Measurements from ENCODE around the gene ADAM8. TPM values are rescaled to one million over a fixed set of nuclear protein-coding genes. Genes with fewer than 3 reads are reported as not detected.

Gene ADAM8
- total RNA-seq, 2 donors from 2014 or later = 3.7 to 5.5 TPM

DNA sequence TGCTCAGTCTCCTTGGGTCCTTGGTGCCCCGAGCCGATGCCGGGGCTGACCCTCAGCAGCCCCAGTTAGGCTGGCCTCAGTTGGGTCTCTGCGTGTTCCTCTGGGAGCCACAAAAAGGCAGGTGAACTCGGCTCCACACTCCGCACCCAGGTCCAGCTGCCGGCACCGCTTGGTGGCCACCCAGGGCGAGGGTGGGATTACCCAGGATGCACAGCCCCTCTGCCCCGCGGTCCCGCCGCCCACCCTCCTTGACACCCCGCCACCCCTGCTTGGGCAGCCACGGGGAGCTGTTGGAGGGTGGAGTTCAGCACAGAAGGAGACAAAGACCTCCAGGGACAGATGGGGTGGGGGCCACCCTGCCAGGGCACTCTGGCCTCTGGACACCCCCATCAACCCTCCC, 21.3 kb downstream of the ADAM8 start:
- H3K4me3 Mint-ChIP-seq = no peak overlapping the region
- no peaks in the 10 kb centered on the region for H3K9me3 Mint-ChIP-seq
- Histone ChIP-seq H3K27me3 (ENCODE audit: control insufficient read depth, insufficient read depth, low read length, poor library complexity, severe bottlenecking) (no peaks in the 10 kb centered on the region), H3K9ac (ENCODE audit: extremely low read depth, low read length, poor library complexity, severe bottlenecking) (no peak overlapping the region), H3K9me3 (ENCODE audit: control insufficient read depth, low read length) (no peaks in the 10 kb centered on the region), H3K36me3 (ENCODE audit: control insufficient read depth, insufficient read depth, low read length) (no peaks in the 10 kb centered on the region), H3K4me1 (ENCODE audit: control insufficient read depth, insufficient read depth, low read length) (no peaks in the 10 kb centered on the region), H3K4me3 (ENCODE audit: low read length) (no peak overlapping the region), H3K27ac (ENCODE audit: low read depth, low read length) (no peak overlapping the region)
- WGBS, 2 experiments (ENCODE audit: insufficient coverage in 1 of 2, insufficient read length in 1 of 2) = 93 to 97% methylated on average over 6 to 15 of the region's 15 CpGs
- H3K4me1 Mint-ChIP-seq = peaks cover 7% of the 10 kb centered on the region
- H3K27me3 Mint-ChIP-seq (ENCODE audit: insufficient read depth) = peaks cover 11% of the 10 kb centered on the region
- TF ChIP-seq, protein P1, sequence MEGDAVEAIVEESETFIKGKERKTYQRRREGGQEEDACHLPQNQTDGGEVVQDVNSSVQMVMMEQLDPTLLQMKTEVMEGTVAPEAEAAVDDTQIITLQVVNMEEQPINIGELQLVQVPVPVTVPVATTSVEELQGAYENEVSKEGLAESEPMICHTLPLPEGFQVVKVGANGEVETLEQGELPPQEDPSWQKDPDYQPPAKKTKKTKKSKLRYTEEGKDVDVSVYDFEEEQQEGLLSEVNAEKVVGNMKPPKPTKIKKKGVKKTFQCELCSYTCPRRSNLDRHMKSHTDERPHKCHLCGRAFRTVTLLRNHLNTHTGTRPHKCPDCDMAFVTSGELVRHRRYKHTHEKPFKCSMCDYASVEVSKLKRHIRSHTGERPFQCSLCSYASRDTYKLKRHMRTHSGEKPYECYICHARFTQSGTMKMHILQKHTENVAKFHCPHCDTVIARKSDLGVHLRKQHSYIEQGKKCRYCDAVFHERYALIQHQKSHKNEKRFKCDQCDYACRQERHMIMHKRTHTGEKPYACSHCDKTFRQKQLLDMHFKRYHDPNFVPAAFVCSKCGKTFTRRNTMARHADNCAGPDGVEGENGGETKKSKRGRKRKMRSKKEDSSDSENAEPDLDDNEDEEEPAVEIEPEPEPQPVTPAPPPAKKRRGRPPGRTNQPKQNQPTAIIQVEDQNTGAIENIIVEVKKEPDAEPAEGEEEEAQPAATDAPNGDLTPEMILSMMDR (conservative IDR thresholded peaks at IDR 0.05) = no peak
- H3K27ac Mint-ChIP-seq = no peak overlapping the region
- no peak for DNase-seq
- no peaks in the 10 kb centered on the region for H3K36me3 Mint-ChIP-seq (ENCODE audit: low read depth)

GRCh38 chr10:133254421-133255120, 22.1 kb downstream of the ADAM8 start:
- Mint-ChIP-seq H3K4me1 (peaks cover 7% of the 10 kb centered on the region), H3K27me3 (ENCODE audit: insufficient read depth) (peaks cover 5% of the 10 kb centered on the region), H3K27ac (no peak overlapping the region), H3K4me3 (no peak overlapping the region), H3K36me3 (ENCODE audit: low read depth) (no peaks in the 10 kb centered on the region), H3K9me3 (no peaks in the 10 kb centered on the region)
- TF ChIP-seq, protein P1 (conservative IDR thresholded peaks at IDR 0.05) = no peak
- no peak overlapping the region for H3K9ac ChIP-seq (ENCODE audit: extremely low read depth, low read length, poor library complexity, severe bottlenecking)
- DNase-seq = no peak
- WGBS, 2 experiments (ENCODE audit: insufficient coverage in 1 of 2, insufficient read length in 1 of 2) = 84 to 87% methylated on average over 5 to 13 of the region's 13 CpGs
- H3K27me3 ChIP-seq (ENCODE audit: control insufficient read depth, insufficient read depth, low read length, poor library complexity, severe bottlenecking) = no peaks in the 10 kb centered on the region
- no peak overlapping the region for H3K4me3 ChIP-seq (ENCODE audit: low read length)
- no peaks in the 10 kb centered on the region for H3K4me1 ChIP-seq (ENCODE audit: control insufficient read depth, insufficient read depth, low read length)
- no peaks in the 10 kb centered on the region for H3K36me3 ChIP-seq (ENCODE audit: control insufficient read depth, insufficient read depth, low read length)
- H3K27ac ChIP-seq (ENCODE audit: low read depth, low read length) = no peak overlapping the region
- no peaks in the 10 kb centered on the region for H3K9me3 ChIP-seq (ENCODE audit: control insufficient read depth, low read length)

DNA sequence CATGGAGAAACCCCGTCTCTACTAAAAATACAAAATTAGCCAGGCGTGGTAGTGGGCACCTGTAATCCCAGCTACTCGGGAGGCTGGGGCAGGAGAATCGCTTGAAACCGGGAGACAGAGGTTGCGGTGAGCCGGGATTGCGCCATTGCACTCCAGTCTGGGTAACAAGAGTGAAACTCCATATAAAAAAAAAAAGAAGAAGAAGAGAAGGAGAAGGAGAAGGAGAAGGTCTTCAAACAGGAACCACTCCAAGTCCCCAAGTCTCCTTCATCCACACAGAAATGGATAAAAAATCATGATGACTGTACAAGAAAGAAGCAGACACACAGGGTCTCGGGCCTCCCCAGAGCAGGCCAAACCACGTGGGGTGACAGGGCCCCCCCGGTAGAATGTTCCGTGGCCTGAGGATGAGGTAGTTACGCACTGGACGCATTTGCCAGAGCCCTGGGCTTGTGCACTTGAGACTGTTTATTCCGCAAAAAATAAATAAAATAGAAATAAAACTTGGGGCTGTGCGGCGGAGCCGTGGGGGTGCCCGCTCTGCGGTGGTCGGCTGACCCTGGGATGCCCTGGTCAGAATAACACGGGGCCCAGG, 23.2 kb downstream of the ADAM8 start:
- Mint-ChIP-seq H3K36me3 (ENCODE audit: low read depth) (no peaks in the 10 kb centered on the region), H3K9me3 (no peaks in the 10 kb centered on the region)
- WGBS, 2 experiments (ENCODE audit: insufficient coverage in 1 of 2, insufficient read length in 1 of 2) = 90 to 94% methylated on average over 19 to 20 of the region's 22 CpGs

More for the DNA sequence above, 23.2 kb downstream of the ADAM8 start:
- H3K27ac Mint-ChIP-seq = no peak overlapping the region
- no peaks in the 10 kb centered on the region for H3K36me3 ChIP-seq (ENCODE audit: control insufficient read depth, insufficient read depth, low read length)
- no peak for DNase-seq
- peaks cover 3% of the 10 kb centered on the region for H3K27me3 Mint-ChIP-seq (ENCODE audit: insufficient read depth)
- no peaks in the 10 kb centered on the region for H3K27me3 ChIP-seq (ENCODE audit: control insufficient read depth, insufficient read depth, low read length, poor library complexity, severe bottlenecking)
- no peak overlapping the region for H3K4me3 ChIP-seq (ENCODE audit: low read length)
- no peak overlapping the region for H3K9ac ChIP-seq (ENCODE audit: extremely low read depth, low read length, poor library complexity, severe bottlenecking)
- no peaks in the 10 kb centered on the region for H3K9me3 ChIP-seq (ENCODE audit: control insufficient read depth, low read length)
- TF ChIP-seq, protein P1 (conservative IDR thresholded peaks at IDR 0.05) = no peak
- peaks cover 7% of the 10 kb centered on the region for H3K4me1 Mint-ChIP-seq
- no peak overlapping the region for H3K4me3 Mint-ChIP-seq
- no peaks in the 10 kb centered on the region for H3K4me1 ChIP-seq (ENCODE audit: control insufficient read depth, insufficient read depth, low read length)
- no peak overlapping the region for H3K27ac ChIP-seq (ENCODE audit: low read depth, low read length)
